ENCODE measurements around the gene CNPY1. TPM values are rescaled to one million over a fixed set of nuclear protein-coding genes. Genes with fewer than 3 reads are reported as not detected.

Gene CNPY1
- total and polyA plus RNA-seq, 9 of the 15 experiments (the other 6 are each of a cell fraction or from before 2014, with no cell fraction given): not detected

- H3K9ac ChIP-seq (ENCODE audit: insufficient read depth in 1 of 2, low read depth in 2 of 2, low read length in 2 of 2): no peak overlapping the region
- H3K27ac ChIP-seq (ENCODE audit: extremely low read depth, low read depth, low read length): no peak overlapping the region
- H4K20me1 ChIP-seq (replicated peaks; ENCODE audit: control insufficient read depth, insufficient read depth, low read length): 0 out of 2 replicates have a peak, but pooled peaks cover 10% of the 10 kb centered on the region
- in situ Hi-C loops (cut with MboI): no loop called here
- H2AFZ ChIP-seq (ENCODE audit: low read depth, low read length): no peak overlapping the region
- CTCF ChIA-PET (ENCODE audit: low intra/inter-chr PET ratio): no interaction called here
- TF ChIP-seq CEBPG (CRISPR knock-in tag; IDR thresholded peaks at IDR 0.05) (peak; percentile 12; the same call in 1 of the 2 replicates), CEBPG (tag; conservative IDR thresholded peaks at IDR 0.05 in 1 of 2, IDR thresholded peaks at IDR 0.05 in 1 of 2) (no peak), PRPF4 (IDR thresholded peaks at IDR 0.05; ENCODE audit: insufficient read depth, low read depth, low read length, poor library complexity, severe bottlenecking) (no peak), CEBPB (tag; IDR thresholded peaks at IDR 0.05) (peak; percentile 56; the same call in 1 of the 2 replicates)
- H3K9me1 ChIP-seq (ENCODE audit: control insufficient read depth, insufficient read depth, low read length): peaks cover 2% of the 10 kb centered on the region
- H3K4me3 ChIP-seq: no peak overlapping the region
- H3K27me3 ChIP-seq (ENCODE audit: control insufficient read depth in 2 of 2, insufficient read depth in 2 of 2, low read length in 2 of 2): peaks cover 44 to 80% of the 10 kb centered on the region in 2 experiments
- H3K79me2 ChIP-seq (ENCODE audit: control insufficient read depth, insufficient read depth, low read length): no peaks in the 10 kb centered on the region
- no peak for DNase-seq (ENCODE audit: extremely low read depth in 1 of 4, low spot score in 3 of 4)
- no peaks in the 10 kb centered on the region for H3K9me3 ChIP-seq (replicated peaks; ENCODE audit: control insufficient read depth, insufficient read depth, low read depth, low read length)
- WGBS (ENCODE audit: insufficient coverage, low coverage, missing lambda C conversion rate): 3% methylated on average over 15 of the region's 15 CpGs
- no peak overlapping the region for H3K4me2 ChIP-seq (ENCODE audit: insufficient read depth, low read length)
- FAIRE-seq: no peak
- BruUV-seq (replicated peaks): no TSS peak
- H3K36me3 ChIP-seq (ENCODE audit: control insufficient read depth, insufficient read depth, low read length): no peaks in the 10 kb centered on the region
- intact Hi-C loops (cut with micrococcal nuclease): no loop called here
- H3K4me1 ChIP-seq (replicated peaks in 1 of 2; ENCODE audit: control insufficient read depth in 2 of 2, insufficient read depth in 2 of 2, low read length in 2 of 2): peaks cover 8 to 23% of the 10 kb centered on the region in 2 experiments; a peak in 4 of 5 replicates
- peak; percentile 11 for ATAC-seq
- POLR2A ChIA-PET: interaction anchor here (0.6 to 1.4 kb wide), 6 partner anchors 10 to 898 kb away, joined by 3 to 4 read pairs (median 3); no protein-coding TSS in a partner anchor
These were observed 47.3 kb upstream of the CNPY1 start for GRCh38 chr7:155593461-155594162.

Data from K562 (cell line).